Retinal pigment epithelial cell (primary cell): ENCODE measurements around the gene WDR7.

Source experiments
- DNase-seq: peaks from one replicate; pipeline ENCODE4 v3.0.0-alpha.2; 2010; ENCODE audit warnings: low read depth
- H3K4me3 ChIP-seq: 2 replicates; pipeline ENCODE4 v1.5.1; 2011; ENCODE audit warnings: mild to moderate bottlenecking, low read length, control low read depth, moderate library complexity
- CTCF ChIP-seq: conservative IDR thresholded peaks from 2 replicates; pipeline ENCODE4 v1.5.1; 2011; ENCODE audit warnings: low read depth, low read length, control low read depth, inconsistent platforms

The WDR7 gene

DNA sequence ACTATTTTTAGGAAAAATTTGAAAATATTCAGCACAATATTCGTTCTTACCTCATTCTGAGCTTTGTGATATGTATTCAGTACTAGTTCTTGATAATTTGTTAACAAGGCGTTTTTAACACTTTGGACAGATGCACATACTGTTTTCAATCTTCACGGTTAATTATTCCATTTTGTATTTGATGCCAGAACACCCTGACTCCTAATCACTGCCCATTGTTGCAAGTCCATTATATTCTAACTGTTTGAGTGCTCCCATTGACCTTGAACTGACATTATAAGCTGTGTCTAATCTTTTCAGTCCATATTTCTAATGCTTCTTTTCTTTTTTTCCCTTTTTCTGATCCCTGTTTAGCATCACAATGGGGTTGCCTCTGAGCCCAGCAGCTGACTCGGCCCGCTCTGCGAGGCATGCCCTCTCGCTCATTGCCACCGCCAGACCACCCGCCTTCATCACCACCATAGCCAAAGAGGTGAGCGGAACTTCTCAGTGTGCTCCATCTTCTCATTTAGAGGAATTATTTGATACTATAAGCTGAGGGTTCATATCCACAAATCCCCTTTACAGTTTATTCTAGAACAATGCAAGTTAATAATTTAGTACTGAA lies 284.4 kb downstream of the WDR7 start:
- TF ChIP-seq CTCF: no peak

DNA sequence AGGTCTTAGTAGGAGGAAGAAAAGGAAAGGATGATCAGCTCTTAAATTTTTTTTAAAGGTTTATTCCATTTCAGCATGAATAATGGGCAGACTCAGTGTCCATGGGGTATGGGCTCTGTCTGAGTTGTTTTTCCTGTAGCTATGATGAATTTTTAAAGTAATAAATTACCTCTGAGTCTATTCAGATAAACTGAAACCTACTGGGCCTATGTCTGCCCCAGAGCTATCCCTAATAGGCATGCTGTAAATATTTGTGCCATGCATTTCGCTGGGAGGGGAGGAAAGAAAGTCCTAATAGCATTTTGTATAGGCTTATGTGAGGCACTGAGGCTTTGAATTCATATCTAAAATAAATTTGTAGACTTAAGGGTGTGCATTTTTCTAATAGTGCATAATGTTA lies 285.3 kb downstream of the WDR7 start:
- DNase-seq: no peak
- H3K4me3 ChIP-seq: no peak overlapping the region
- TF ChIP-seq CTCF: no peak

More for the DNA sequence above, 284.4 kb downstream of the WDR7 start:
- no peak for DNase-seq
- no peak overlapping the region for H3K4me3 ChIP-seq

- H3K4me3 ChIP-seq: no peak overlapping the region
- TF ChIP-seq CTCF: no peak
- DNase-seq: no peak
Observed at GRCh38 chr18:56937874-56938430, 286.8 kb downstream of the WDR7 start.

DNA sequence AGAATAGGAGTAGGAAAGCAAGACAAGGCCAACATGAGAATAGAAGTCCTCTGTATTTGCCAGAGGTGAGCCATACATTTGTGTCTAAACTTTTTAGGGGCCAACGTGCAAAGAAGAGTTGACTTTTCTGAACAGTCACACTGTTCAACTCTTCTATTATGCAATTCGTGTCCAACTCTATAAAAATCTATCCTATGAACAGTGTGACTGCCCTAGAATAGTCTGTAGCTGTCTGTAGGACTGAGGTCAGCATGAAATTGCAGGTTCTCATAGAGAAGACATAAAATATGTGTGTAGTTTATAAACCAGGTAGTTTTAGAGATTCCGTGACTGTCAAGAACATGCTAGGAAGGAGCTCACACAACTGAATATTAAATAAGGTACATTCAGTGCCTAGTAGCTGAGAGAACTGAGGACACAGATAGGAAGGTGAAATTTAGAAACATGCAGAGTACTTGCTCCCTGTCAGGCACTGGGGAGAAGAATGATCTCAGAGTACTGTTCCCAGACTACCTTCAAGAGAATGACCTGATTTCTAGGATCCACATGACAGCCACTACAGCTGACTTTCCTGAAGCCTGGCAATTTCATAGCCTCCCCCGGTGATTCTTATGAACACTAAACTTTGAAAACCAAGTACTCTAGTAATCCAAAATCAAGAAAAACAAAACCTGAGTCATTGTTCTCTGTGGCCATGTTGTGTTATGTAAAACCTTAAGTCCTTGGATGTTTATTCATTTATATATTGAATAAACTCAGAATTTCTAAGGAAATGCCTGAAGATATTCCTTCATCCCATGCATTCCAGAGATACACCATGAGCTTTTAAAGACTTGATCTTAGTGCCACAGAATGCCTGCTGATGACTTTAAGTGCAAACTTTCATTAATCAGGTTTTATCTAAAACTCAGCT lies 294.3 kb downstream of the WDR7 start:
- no peak overlapping the region for H3K4me3 ChIP-seq
- TF ChIP-seq CTCF: no peak
- DNase-seq: no peak

- no peak for DNase-seq
- no peak overlapping the region for H3K4me3 ChIP-seq
- TF ChIP-seq CTCF: no peak
Observed at GRCh38 chr18:56947236-56947635, 296.1 kb downstream of the WDR7 start.

DNA sequence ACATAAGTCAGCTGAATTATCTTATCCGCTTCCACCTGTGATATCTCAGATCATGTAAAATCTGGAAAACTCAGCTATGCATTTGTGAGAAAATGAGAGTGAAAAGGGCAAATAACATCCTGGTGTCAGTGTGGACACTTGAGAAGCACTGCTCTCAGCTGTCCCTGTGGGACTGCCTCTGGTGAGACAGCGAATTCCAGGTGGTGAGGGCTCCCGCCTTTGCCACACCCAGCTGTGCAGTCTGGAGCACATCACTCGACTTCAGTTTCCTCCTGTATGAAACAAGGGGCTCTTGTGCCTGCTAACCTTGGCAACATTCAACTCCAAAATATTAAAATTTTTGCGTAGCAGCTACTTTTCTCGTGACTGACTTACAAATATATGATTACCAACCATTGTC lies 300.9 kb downstream of the WDR7 start:
- no peak for DNase-seq
- no peak for TF ChIP-seq CTCF
- no peak overlapping the region for H3K4me3 ChIP-seq
